SH-SY5Y (cell line): ENCODE results near the gene BCLAF3.

Source experiments
- GATA2 ChIP-seq: IDR thresholded peaks from 2 replicates; pipeline ENCODE4 v1.6.1; 2011; ENCODE audit warnings: mild to moderate bottlenecking, low read depth, low read length
- GATA3 ChIP-seq: IDR thresholded peaks from 2 replicates; pipeline ENCODE4 v1.6.1; 2011; ENCODE audit warnings: low read depth, mild to moderate bottlenecking, low read length, moderate library complexity

BCLAF3 gene

GRCh38 chrX:19990556-19991349 is at the start of gene BCLAF3:
TSS of gene BCLAF3 (minus strand) at chrX:19991061. CDS start at chrX:19970264, 20,797 bp downstream.
- TF ChIP-seq GATA3, result no peak
- TF ChIP-seq GATA2, result no peak

GRCh38 chrX:20038966-20039365 is 48.1 kb upstream of the BCLAF3 start:
- TF ChIP-seq GATA2, result no peak
- TF ChIP-seq GATA3, result no peak

- TF ChIP-seq GATA2 (no peak), GATA3 (no peak)
These were observed 46.3 kb upstream of the BCLAF3 start for GRCh38 chrX:20037186-20037585.

- TF ChIP-seq GATA2 (peak; percentile 84), GATA3 (peak; percentile 66)
These were observed 41.3 kb upstream of the BCLAF3 start for GRCh38 chrX:20032201-20032600.

GRCh38 chrX:20029728-20030127 is 38.9 kb upstream of the BCLAF3 start:
- TF ChIP-seq GATA2 (no peak), GATA3 (no peak)

GRCh38 chrX:20028588-20028987 is 37.7 kb upstream of the BCLAF3 start:
- TF ChIP-seq GATA3 (no peak), GATA2 (no peak)

GRCh38 chrX:20026278-20026677 is 35.4 kb upstream of the BCLAF3 start:
- TF ChIP-seq GATA3 (no peak), GATA2 (no peak)

GRCh38 chrX:20019672-20020365 is 29.0 kb upstream of the BCLAF3 start:
- TF ChIP-seq GATA2, result no peak
- TF ChIP-seq GATA3, result no peak

- TF ChIP-seq GATA2 (no peak), GATA3 (no peak)
These were observed 25.7 kb upstream of the BCLAF3 start for GRCh38 chrX:20016616-20016945.

- TF ChIP-seq GATA3 (no peak), GATA2 (no peak)
These were observed 25.2 kb upstream of the BCLAF3 start for GRCh38 chrX:20015945-20016615.

- no peak for TF ChIP-seq GATA2
- TF ChIP-seq GATA3, result no peak
These were observed 24.6 kb upstream of the BCLAF3 start for GRCh38 chrX:20015422-20015821.

- TF ChIP-seq GATA2 (no peak), GATA3 (no peak)
These were observed 20.7 kb upstream of the BCLAF3 start for GRCh38 chrX:20011608-20012007.

- TF ChIP-seq GATA3, result no peak
- no peak for TF ChIP-seq GATA2
These were observed 17.2 kb upstream of the BCLAF3 start for GRCh38 chrX:20007962-20008622.

GRCh38 chrX:20005883-20006282 is 15.0 kb upstream of the BCLAF3 start:
- no peak for TF ChIP-seq GATA2
- no peak for TF ChIP-seq GATA3

GRCh38 chrX:20001588-20001987 is 10.7 kb upstream of the BCLAF3 start:
- TF ChIP-seq GATA2, result no peak
- TF ChIP-seq GATA3, result no peak
